NCI-H1092 (cell line): ENCODE data around the gene SLC6A6.
"Not testable (repeated sequence)": the region's sequence is repeated elsewhere in the genome, so short reads cannot be mapped to it uniquely, and the experiment has no call there.

Source experiments
- DNase-seq: peaks from one replicate; lab custom pipeline; 2025; lab: John Stamatoyannopoulos, UW

The SLC6A6 gene

DNA sequence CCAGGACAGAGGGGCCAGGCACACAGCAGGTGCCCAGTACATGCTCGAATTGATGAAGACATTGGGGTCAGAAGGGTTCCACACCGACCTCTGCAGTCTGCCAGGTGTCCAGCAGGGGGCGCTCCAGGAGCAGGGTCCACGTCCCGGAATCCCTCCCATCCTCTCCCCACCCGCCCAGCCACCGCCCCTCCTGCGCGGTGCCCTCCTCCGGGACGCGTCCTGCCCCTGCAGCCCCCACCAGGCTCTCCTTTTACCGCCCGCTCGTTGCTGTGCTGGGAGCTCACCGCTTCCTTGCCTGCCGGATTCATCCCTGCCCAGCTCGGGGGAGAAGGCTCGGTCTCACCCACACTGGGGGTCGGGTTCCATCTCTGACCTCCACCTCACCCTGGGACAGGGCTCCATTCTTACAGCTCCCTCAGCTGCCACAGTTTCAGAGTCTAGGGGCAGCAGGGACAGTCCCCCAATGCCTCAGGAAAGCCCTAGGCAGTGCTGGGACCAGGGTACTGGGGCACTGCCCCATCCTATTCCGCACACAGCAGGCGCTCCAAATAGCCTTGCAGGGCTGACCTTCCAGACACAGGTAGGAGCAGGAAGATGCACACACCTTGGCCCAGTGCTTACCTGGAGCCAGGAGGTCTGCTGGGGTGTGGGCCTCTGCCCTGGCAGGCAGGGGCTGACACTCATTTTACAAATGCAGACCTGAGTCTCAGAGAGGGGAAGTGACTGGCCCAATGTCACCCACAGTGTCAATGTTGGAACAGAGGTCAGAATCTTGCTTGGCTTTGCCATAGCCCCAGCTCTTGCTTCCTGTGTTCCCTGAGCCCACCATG is 106.8 kb downstream of the SLC6A6 start:
- DNase-seq, result peak; percentile 54

DNA sequence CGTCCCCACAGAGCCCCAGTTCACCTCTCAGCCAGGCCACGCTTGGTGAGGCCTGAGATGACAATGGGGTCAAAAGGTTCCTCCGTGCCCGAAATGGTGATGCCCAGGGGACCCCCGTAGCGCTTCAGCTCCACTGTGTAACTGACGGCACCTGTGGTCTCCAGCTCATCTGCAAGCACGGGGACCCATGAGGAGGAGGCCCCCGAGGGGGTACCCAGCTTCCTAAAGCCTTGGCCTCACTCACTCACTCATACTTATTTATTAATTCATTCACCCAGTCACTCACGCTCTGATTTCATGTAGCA is 107.3 kb downstream of the SLC6A6 start:
- DNase-seq, result no peak

DNA sequence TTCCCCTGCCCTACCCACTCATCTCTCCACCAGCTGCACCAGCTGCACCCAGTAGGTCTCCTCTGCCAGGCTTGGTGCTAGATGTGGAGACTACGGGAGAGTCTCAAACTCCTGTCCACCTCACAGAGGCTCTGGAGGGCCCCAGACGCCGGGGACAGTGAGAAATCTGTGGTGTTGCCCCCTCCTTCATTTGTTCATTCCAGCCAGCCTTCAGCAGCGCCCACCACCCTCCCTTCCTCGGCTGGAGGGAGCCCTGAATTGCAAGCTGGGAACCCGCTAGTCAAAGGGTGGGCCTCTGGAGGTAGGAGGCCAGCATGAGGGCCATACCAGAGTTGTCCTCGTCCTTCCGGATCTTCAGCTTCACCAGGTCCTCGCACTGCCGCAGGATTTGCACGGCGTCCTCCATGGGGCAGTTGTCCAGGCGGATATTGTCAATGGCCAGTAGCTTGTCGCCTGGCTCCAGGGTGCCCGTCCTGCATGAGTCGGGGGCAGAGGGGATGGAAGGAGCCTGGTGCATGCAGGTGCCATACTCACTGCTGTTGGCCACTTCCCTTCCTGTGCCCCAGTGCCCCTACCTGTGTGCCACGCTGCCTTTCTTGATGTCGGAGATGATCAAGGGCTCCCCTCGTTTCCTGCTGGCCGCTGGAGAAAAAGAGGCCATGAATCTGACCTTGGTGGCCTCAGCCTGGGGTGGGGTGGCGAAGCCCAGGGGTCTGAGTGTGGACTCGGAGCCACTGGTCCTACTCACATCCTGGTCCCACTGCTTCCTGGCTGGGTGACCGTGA is 108.6 kb downstream of the SLC6A6 start:
- no peak for DNase-seq

DNA sequence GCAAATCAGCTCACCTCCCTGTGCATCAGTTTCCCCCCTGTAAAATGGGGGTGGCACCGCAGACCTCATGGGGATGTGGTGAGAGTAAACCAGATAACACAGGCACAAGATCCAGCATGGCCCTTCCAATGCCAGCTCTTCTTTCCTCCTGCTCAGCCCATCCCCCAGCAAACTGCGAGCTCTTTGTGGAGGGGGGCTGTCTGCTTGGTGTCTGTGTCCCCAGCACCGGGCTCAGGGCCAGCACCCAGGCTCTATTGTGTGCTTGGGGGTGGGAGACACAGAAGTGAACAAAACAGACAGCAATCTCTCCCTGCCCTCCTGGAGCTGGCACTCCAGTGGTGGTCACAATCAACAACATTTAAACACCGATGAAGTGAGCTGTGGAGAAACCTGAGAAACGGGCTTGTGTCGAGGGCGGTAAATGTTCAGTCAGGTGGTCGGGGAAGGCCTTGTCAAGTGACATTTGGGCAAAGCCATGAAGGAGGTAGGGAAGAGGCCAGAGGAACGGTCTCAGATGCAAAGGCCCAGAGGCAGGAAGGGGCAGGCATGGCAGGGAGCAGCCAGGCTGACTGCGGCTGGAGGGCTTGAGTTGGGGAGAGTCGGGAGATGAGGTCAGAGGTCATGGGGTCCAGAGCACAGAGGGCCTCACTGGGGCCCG is 109.3 kb downstream of the SLC6A6 start:
- peak; percentile 12 for DNase-seq

DNA sequence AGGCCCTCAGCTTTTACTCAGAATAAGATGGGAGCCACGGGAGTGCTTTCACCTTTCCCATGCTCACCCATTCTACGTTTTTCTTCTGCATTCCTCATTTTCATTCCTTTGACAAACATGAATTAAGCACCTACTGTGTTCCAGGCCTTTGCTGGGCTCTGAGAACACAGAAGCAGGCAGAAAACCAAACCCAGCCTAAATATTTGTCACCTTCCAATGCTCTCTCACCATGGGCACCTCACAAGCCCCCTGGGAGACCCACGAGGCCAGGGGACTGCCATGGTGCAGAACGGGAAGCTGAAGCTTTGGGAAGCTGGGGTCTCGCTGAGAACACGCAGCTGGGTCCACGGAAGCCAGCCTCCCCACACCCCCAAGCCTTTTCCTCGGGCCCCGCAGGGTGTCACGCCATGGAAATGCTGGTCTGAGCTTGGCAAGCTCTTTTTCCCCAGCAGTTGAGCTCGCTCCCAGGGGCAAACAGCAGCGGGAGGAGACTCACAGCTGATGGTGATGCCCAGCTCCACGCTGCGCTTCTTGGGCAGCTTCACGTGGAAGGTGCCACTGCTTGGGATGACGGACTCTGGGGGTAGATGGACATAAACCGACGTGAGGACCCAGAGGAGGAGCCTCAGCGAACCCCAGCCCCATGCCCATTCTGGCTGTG is 110.0 kb downstream of the SLC6A6 start:
- DNase-seq, result no peak

DNA sequence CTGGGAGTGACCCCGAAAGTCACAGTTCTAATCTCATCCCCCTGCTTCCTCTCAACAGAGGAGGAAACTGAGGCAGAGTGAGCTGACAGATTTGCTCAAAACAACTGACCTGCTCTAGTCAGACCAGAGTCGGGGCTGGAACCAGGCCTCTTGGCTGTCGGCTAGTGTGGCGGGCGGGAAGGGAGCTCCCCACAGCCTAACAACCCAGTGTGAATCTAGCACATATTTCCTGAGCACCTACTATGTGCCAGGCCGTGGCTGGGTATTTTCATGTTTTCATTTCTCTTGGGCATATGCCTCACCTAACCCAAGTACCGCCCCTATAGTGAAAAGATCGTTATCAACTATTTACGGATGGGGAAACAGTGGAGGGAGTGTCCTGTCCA is 110.5 kb downstream of the SLC6A6 start:
- DNase-seq, result no peak

DNA sequence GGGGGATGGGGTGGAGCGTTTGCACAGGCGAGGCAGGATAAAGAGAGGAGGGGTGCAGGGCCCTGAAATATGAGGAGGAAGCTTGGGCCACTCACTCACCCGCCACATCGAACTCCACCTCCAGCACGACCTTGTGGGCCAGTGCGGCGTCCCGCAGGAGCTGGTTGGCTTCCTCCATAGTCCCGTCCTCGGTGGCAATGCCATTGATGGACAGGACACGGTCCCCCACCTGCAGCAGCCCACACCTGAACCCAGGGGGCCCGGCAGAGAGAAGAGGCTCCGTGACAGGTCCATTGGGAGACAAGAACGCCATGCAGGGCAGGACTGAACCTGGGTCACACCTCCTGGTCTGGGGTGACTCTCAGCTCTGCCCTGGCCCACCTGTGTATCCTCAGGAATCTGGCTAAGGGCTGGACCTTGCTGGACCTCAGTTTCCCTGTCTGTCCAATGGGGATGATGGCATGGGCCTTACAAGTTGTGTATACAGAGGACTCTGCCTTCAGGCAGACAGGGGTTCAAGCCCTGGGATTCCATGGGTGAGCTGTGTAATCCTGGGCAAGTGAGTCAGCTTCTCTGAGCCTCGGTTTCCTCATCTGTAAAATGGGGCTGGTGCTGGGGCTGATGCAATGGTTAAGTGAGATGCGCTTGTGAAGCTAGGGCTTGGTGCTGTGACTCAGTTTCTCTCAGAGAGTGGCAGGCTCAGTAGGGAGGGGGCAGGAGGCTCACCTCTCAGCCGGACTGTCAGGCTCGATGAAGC is 111.3 kb downstream of the SLC6A6 start:
- no peak for DNase-seq

DNA sequence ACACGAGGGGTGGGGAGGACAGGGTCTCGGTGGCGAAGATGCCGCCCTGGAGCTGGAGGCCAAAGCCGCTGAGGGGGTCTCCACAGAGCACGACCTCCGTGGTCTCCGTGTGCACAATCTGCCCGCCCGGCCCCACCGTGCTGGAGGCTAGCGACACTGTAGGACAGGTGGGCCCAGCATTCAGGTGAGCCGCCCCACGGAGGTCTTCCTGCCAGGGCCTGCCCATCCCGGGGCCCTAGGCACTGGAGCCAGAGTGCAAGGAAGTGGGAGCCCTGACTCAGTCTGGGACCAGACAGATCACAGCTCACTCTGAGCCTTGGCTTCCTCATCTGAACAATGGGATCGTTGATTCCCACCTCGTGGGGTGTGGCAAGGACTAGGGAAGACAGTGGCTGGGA is 111.9 kb downstream of the SLC6A6 start:
- no peak for DNase-seq

DNA sequence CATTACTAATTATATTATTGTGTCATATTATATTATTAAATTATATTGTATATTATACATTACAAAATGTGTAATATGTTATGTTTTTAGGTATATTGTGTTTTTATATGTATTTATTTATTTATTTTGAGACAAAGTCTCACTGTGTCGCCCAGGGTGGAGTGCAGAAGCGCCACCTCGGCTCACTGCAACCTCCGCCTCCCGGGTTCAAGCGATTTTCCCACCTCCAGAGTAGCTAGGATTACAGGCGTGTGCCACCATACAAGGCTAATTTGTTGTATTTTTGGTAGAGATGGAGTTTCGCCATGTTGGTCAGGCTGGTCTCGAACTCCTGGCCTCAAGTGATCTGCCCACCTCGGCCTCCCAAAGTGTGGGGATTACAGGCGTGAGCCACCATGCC is 113.1 kb downstream of the SLC6A6 start:
- not testable (repeated sequence) for DNase-seq

DNA sequence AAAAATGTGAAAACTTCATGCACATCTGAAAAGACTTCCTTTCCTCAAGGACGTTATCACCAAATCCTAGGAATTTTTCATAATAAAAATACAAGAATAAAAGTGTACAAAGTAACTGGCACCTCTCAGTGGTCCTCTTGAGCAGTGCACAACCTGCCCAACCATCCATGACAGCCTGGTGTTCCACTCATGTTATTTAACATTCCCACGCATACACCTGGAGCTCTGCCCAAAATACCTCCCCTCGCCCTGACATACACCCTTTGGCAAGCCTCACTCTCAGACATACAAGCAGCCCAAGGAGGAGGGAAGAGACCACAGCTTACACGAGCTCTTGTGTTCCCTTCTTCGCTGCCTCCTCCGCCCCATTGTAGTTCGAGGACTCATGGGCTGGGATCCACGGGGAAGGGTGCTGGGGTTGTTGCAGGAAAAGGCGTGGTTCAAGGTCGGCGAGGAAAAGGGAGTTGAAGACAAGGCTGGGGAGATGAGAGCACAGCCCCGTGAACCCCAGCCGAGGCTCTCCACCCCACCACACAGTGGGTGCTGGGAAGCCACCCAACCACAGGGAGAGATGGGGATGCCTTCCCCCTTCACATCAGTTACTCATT is 114.4 kb downstream of the SLC6A6 start:
- no peak for DNase-seq

DNA sequence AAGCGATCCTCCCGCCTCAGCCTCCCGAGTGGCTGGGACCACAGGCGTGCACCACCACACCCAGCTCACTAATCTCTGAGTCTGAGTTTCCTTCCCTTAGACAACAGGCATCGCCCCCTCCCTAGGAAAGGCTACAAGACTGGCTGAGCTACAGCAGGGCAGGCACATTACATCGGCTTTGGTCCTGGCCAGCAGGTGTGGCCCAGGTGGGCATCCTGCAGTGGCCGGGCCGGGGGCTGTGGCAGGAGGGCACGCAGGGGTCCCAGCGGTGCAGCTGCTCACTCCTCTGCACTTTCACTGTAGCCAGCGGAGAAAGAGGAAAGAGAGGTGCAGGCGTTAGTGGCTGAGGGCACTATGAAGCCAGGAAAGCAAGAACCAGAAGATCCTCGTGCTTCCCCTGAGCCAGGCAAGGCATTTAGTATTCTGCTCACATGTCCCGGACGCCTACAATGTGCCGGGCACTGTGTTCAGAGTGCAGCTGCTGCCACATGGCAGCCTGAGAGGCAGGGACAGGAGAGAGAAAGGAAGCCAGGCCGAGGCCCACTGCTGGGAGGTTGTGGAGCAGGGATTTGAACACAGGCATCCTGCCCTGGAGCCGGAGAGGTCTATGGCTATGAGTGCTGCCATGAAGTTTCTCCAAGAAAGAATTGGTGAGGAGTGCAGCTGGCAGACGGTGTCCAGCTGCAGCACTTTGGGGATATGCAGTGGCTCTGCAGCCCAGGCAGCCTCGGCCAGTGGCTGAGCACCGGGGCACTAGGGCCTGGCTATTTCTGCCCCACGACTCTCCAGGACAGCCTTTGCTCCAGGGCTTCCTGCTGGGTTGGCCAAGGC is 115.4 kb downstream of the SLC6A6 start:
- no peak for DNase-seq

DNA sequence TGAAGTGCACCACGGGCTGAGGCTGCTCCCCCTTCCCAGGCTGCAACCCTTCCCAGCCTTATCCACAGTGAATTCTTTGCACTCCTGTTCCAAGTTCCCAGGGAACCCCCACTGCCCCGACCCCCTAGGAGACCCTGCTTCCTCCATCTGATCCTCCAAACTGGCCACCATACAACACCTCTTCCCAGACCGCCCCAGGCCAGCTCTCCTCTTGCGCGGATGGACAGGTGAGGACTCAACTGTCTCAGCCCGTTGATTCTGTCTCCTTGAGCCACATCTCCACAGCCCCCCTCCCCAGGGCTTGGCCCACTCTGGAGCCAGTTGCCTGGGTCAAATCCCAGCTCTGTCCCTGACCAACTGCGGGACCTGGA is 116.0 kb downstream of the SLC6A6 start:
- no peak for DNase-seq

DNA sequence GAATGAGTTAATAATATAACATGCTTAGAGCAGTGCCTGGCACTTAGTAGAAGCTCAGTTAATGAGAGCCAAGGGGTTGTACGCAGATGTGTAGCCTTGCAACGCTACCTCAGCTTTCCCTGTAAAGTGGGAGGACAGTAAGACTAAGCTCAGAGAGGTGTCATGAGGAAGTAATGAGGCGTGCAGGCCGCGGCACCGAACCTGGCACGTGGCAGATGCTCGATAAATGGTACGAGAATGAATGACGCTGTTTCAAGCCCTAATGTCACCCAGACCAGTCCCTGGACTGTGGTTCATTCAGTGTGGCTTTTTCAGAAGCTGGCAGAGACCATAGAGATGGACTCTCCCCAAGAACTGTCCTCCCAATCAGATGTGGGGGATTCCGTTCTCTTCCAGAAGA is 116.5 kb downstream of the SLC6A6 start:
- no peak for DNase-seq

DNA sequence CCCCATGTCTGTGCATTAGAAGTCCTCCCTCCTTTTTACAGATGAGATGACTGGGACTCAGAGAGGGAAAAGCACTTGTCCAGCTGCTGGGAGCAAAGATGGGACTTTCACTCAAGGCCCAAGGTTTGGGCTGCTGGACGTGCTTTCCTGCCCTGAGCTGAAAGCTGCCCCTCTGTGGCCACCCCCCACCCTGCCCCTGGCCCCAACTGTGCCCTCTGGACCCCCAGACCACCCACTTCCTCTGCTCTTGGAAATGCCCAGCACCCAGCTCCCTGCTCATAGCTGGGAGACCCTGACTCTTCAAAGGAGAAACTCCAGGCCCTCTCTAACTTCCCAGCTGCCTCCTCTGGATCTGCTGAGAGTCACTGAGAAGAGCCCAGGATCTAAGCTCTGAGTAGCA is 117.0 kb downstream of the SLC6A6 start:
- DNase-seq, result no peak

DNA sequence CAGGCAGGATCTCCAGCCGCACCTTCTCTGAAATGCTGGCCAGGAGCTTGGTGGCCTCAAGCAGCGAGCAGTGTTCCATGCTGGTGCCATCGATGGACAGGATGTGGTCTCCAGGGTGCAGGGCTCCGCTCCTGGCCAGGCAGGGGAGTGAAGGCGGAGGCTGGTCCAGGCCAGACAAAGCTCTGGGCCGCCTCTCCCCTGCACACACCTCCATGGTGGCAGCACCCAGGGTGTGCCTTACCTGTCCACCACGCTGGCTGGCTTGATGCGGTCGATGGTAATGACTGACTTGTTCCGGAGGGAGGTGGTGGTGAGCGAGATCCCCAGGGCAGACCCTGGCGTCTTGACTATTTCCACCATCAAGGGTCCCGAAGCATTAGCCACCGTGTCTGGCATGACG is 117.7 kb downstream of the SLC6A6 start:
- DNase-seq, result no peak

DNA sequence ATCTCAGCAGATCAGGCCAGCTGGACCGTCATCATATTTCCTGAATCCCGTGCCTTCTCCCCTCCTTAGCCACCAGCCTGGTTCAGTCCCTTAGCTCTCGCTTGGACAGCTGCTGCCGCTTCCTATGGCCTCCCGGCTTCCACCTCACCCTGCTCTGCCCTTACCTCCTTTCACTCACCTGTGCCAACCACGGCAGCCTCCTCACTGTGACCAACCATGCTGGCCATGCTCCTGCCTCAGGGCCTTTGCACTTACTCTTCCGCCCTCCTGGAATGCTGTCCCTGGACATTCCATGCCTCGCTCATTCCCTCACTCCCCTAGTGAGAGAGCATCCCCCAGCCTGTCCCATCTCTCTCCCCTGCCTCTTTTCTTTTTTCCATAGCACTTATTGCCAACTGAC is 118.6 kb downstream of the SLC6A6 start:
- no peak for DNase-seq

DNA sequence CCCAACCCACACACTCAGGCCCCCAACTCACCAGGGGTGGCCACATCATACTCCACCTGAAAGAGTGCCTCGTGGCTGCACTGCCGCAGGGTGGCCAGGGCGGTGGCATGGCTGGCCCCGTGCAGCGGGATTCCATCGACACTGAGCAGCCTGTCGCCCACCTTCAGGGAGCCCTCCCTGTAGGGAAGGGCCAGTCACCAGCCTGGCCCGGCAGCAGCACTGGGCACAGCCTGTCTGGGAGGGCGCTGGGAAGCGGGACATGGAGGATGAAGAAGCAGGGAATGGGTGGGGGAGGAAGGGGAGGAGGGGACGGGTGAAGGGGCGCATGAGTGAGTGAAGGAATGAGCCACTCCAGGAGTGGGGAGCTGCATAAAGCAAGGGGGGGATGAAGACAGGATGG is 119.2 kb downstream of the SLC6A6 start:
- DNase-seq, result no peak

DNA sequence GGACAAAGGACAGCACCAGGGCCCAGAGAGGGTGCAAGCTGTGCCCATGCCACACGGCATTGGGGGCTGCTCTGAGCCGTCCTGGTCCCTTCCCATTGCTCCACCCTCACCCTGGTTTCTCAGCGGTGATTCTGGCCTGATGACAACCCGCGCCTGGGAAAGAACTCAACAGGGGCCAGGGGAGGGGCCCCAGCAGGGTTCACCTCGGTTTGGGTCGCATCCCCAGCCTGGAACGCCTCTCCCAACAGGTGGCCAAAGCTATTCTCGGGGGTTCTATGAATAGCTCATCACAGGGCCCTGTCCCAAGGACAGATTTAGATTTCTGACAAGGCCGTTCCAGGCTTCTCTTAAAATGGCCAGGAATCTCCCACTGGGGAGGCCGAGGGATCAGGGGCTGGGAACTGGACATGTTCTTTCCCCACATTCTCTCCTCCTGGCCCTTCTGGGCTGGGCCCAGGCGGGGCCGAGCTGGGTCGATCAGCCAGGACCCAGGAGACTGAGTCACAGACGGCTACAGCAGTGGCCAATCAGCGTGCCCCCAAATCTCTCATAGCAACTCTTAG is 119.8 kb downstream of the SLC6A6 start:
- no peak for DNase-seq

DNA sequence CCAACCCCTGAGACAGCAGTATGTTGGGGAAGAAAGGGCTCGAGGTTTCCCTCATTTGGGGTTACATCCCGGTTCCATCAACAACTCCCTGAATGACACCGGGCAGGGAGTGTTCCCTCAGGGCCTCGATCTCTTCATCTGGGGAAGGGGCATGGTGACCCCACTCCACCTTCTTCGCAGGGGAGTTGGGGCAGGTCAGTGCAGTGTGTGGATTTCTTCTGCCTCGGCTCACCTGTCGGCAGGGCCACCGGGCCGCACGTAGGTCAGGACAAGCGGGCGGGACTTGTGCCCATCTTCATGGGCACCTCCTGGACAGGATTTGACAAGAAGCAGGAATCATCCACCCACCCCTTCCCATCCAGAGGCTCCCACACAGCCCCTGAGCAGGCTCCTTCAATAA is 120.4 kb downstream of the SLC6A6 start:
- no peak for DNase-seq

DNA sequence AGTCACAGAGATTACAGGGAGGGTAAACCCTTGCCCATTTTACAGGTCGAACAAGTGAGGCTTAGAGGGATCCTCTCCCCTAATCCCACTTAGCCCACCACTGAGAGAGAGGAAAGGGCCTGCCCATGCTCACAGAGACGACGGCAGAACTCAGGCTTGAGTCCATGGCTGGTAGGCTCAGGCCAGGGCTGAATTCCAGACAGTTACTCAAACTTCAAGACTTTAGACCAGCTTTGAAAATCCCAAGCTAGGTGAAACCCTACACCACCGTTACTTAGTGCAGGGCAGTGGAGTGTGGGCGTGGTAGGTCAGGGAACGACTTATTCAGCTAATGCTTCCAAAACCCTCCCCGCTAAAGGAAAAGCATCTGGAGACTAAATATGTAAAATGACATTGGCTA is 121.4 kb downstream of the SLC6A6 start:
- DNase-seq, result no peak
